SU-DHL-6 (cell line): ENCODE results near the gene CAD.
A peak's percentile ranks its signal among the peaks of the same experiment; 100 is the strongest.
"Not testable (repeated sequence)": the region's sequence is repeated elsewhere in the genome, so short reads cannot be mapped to it uniquely, and the experiment has no call there.

Experiments used
- H2AFZ ChIP-seq: fragments of 200-600 bp; sonication (generic); 2 replicates; pipeline ENCODE4 v1.6.1; 2014; ENCODE audit warnings: low read depth, mild to moderate bottlenecking, moderate library complexity, mixed read lengths, antibody characterized with exemption, low read length; ENCODE audit not compliant: severe bottlenecking
- H3F3A ChIP-seq: fragments of 200-600 bp; shearing (Covaris generic); 2 replicates; pipeline ENCODE4 v1.6.0; 2016; ENCODE audit warnings: antibody characterized with exemption, mild to moderate bottlenecking; ENCODE audit not compliant: insufficient read depth
- H3K27ac ChIP-seq: fragments of 200-600 bp; sonication (generic); 2 replicates; pipeline ENCODE4 v1.5.1; 2016; ENCODE audit warnings: low read depth, mild to moderate bottlenecking, low read length, moderate library complexity, mixed read lengths
- H3K27me3 ChIP-seq: fragments of 200-600 bp; sonication (generic), shearing (Covaris generic); 2 replicates; pipeline ENCODE4 v1.6.0; 2014; ENCODE audit warnings: mild to moderate bottlenecking, low read length
- H3K36me3 ChIP-seq: fragments of 200-600 bp; sonication (generic); 2 replicates; pipeline ENCODE4 v1.6.1; 2014; ENCODE audit warnings: mild to moderate bottlenecking, low read length, mixed read lengths
- H3K4me2 ChIP-seq: fragments of 300-600, 200-600 bp; shearing (Covaris generic), sonication (generic); 2 replicates; pipeline ENCODE4 v1.6.0; 2014; ENCODE audit warnings: low read length, low read depth, mild to moderate bottlenecking; ENCODE audit not compliant: poor library complexity, severe bottlenecking
- H3K4me3 ChIP-seq: fragments of 200-600 bp; sonication (generic); 2 replicates; pipeline ENCODE4 v1.5.1; 2014; ENCODE audit warnings: antibody characterized with exemption, low read length, mild to moderate bottlenecking, mixed read lengths; ENCODE audit not compliant: insufficient read depth, poor library complexity, severe bottlenecking
- H3K79me2 ChIP-seq: fragments of 200-600 bp; sonication (generic); 2 replicates; pipeline ENCODE4 v1.6.1; 2014; ENCODE audit warnings: mild to moderate bottlenecking, low read length, moderate library complexity; ENCODE audit not compliant: insufficient read depth
- H3K9ac ChIP-seq: fragments of 200-600 bp; sonication (generic); 2 replicates; pipeline ENCODE4 v1.7.0; 2014; ENCODE audit warnings: mild to moderate bottlenecking, low read length
- H3K9me2 ChIP-seq: fragments of 200-600 bp; sonication (generic); replicated peaks from 2 replicates; pipeline ENCODE4 v1.6.1; 2014; ENCODE audit warnings: low read length; ENCODE audit not compliant: insufficient read depth
- H3K9me3 ChIP-seq: fragments of 200-600 bp; sonication (generic); 2 replicates; pipeline ENCODE4 v1.6.1; 2014; ENCODE audit warnings: low read length, mixed read lengths; ENCODE audit not compliant: insufficient read depth
- H4K20me1 ChIP-seq: fragments of 200-600 bp; sonication (generic); 2 replicates; pipeline ENCODE4 v1.6.1; 2014; ENCODE audit warnings: low read depth, mild to moderate bottlenecking, antibody characterized with exemption, low read length, moderate library complexity, mixed read lengths
- EZH2phosphoT487 ChIP-seq: fragments of 200-600 bp; sonication (generic), shearing (Covaris generic); conservative IDR thresholded peaks from 2 replicates; pipeline ENCODE4 v1.6.1; 2018; ENCODE audit warnings: mild to moderate bottlenecking, antibody characterized with exemption, low read length, moderate library complexity, mixed read lengths
- TF ChIP-seq, protein P1 (sequence below): fragments of 200-600 bp; sonication (generic); IDR thresholded peaks from one replicate; pipeline ENCODE4 v1.5.1; 2017; ENCODE audit warnings: antibody characterized with exemption, mild to moderate bottlenecking, low read length, moderate library complexity; ENCODE audit not compliant: insufficient read depth, poor library complexity, severe bottlenecking

CAD gene

DNA sequence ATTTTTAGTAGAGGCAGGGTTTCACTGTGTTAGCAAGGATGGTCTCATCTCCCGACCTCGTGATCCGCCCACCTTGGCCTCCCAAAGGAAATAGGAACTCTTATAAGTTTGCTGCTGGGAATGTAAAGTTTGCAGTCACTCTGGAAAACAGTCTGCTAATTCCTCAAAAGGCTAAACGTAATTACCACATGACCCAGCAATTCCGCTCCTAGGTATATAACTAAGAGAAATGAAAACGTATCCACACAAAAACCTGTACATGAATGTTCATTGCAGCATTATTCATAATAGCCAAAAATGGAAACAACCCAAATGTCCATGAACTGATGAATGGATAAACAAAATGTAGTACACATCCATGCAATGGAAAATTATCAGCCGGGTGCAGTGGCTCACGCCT is 27.2 kb upstream of the CAD start:
- Histone ChIP-seq H3K4me3 (no peak overlapping the region), H3K9me2 (no peaks in the 10 kb centered on the region), H3K27ac (no peak overlapping the region), H4K20me1 (no peaks in the 10 kb centered on the region), H3K4me2 (no peak overlapping the region), H3K27me3 (no peaks in the 10 kb centered on the region), H3K9ac (no peak overlapping the region), H3F3A (peaks cover 9% of the 10 kb centered on the region), H3K36me3 (no peaks in the 10 kb centered on the region), H3K9me3 (no peaks in the 10 kb centered on the region), H2AFZ (no peak overlapping the region), H3K79me2 (no peaks in the 10 kb centered on the region)
- TF ChIP-seq, protein P1, sequence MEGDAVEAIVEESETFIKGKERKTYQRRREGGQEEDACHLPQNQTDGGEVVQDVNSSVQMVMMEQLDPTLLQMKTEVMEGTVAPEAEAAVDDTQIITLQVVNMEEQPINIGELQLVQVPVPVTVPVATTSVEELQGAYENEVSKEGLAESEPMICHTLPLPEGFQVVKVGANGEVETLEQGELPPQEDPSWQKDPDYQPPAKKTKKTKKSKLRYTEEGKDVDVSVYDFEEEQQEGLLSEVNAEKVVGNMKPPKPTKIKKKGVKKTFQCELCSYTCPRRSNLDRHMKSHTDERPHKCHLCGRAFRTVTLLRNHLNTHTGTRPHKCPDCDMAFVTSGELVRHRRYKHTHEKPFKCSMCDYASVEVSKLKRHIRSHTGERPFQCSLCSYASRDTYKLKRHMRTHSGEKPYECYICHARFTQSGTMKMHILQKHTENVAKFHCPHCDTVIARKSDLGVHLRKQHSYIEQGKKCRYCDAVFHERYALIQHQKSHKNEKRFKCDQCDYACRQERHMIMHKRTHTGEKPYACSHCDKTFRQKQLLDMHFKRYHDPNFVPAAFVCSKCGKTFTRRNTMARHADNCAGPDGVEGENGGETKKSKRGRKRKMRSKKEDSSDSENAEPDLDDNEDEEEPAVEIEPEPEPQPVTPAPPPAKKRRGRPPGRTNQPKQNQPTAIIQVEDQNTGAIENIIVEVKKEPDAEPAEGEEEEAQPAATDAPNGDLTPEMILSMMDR: no peak
- no peak for TF ChIP-seq EZH2phosphoT487

DNA sequence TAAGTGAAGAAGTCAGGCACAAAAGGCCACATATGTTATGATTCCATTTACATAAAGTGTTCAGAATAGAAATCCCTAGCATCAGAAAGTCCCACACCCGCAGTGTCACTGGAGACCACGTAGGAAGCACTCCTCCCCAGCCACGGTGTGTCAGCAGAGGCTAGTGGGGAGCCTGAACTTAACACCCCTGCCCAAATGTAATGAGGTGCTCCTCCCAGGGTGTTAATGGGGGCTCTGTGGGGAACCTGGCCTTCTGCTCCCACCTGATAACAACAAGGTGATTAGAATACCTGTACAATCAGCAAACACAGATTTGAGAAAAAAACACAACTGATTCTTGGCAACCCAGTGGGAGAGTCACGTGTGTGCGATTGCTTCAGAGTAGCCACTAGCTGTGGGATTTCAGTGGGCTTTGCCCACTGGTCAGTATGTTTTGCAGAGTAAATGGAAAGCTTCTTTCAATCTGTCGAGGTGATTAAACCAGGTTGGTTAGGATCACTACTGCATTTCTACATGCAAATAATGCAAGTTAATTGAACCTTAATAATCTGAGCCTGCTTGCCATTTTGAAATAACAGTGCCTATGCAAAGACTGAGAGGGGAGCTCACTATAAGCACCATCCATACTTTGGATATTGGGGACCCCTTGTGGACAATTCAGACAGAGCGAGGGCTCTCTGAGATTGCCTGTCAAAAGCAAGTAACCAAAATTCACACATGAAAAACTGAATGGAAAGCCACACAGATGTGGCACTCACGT is 25.9 kb upstream of the CAD start:
- no peak overlapping the region for H3K4me3 ChIP-seq
- H3K79me2 ChIP-seq: no peaks in the 10 kb centered on the region
- H3K9ac ChIP-seq: no peak overlapping the region
- H3K27me3 ChIP-seq: no peaks in the 10 kb centered on the region
- H3K27ac ChIP-seq: no peak overlapping the region
- no peaks in the 10 kb centered on the region for H3K36me3 ChIP-seq
- H3F3A ChIP-seq: peaks cover 11% of the 10 kb centered on the region
- H4K20me1 ChIP-seq: no peaks in the 10 kb centered on the region
- no peak overlapping the region for H2AFZ ChIP-seq
- TF ChIP-seq EZH2phosphoT487: no peak
- TF ChIP-seq, protein P1: peak; percentile 61
- H3K9me2 ChIP-seq: no peaks in the 10 kb centered on the region
- no peaks in the 10 kb centered on the region for H3K9me3 ChIP-seq
- H3K4me2 ChIP-seq: no peak overlapping the region

DNA sequence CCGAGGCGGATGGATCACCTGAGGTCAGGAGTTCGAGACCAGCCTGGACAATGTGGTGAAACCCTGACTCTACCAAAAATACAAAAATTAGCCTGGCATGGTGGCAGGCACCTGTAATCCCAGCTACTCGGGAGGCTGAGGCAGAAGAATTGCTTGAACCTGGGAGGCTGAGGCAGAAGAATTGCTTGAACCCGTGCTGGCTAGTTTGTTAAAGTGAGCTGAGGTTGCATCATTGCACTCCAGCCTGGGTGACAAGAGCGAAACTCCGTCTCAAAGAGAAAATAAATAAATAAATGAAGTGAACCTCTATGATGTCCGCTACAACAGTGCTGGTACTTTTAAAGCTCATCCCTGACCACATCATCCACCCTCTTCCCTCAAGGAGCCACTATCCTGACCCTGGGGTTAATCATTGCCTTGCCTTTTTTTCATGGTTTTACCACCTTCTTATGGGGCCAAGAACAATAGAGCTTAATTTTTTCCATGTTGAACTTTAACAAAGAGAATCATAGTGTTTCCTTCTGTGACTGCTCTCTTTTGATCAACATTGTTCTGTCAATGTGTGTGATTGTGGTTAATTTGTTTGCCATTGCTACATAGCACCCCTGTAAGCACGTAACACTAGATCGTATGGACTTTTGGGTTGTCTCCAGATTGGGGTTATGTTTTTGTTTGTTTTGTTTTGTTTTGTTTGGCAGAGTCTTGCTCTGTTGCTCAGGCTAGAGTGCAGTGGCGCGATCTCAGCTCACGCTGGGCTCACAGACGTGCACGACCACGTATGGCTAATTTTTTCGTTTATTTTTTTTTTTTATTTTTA is 22.4 kb upstream of the CAD start:
- no peaks in the 10 kb centered on the region for H3K9me3 ChIP-seq
- H3K79me2 ChIP-seq: no peaks in the 10 kb centered on the region
- H3K9me2 ChIP-seq: no peaks in the 10 kb centered on the region
- no peak overlapping the region for H3K27ac ChIP-seq
- no peaks in the 10 kb centered on the region for H3K27me3 ChIP-seq
- H3K4me3 ChIP-seq: no peak overlapping the region
- H3K9ac ChIP-seq: no peak overlapping the region
- no peaks in the 10 kb centered on the region for H4K20me1 ChIP-seq
- no peak overlapping the region for H3K4me2 ChIP-seq
- H3F3A ChIP-seq: peaks cover 18% of the 10 kb centered on the region
- no peak for TF ChIP-seq EZH2phosphoT487
- TF ChIP-seq, protein P1: no peak
- no peaks in the 10 kb centered on the region for H3K36me3 ChIP-seq
- H2AFZ ChIP-seq: no peak overlapping the region

DNA sequence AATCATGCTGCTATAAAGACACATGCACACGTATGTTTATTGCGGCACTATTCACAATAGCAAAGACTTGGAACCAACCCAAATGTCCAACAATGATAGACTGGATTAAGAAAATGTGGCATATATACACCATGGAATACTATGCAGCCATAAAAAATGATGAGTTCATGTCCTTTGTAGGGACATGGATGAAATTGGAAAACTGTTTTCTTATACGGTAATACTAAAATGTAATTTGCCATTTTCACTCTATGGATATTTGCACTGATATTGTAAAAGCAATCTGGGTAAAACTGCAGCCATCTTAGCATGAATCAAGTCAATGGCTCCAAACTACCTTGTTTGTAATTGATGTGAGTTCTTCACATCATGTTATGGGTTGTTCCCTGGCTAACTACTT is 21.4 kb upstream of the CAD start:
- not testable (repeated sequence) for H3K9me3 ChIP-seq, H4K20me1 ChIP-seq, H3K4me3 ChIP-seq, H3K36me3 ChIP-seq, H3K27ac ChIP-seq, H3K79me2 ChIP-seq, H3K9ac ChIP-seq, H3K27me3 ChIP-seq, H3K4me2 ChIP-seq, H3K9me2 ChIP-seq, H2AFZ ChIP-seq
- peaks cover 18% of the 10 kb centered on the region for H3F3A ChIP-seq

DNA sequence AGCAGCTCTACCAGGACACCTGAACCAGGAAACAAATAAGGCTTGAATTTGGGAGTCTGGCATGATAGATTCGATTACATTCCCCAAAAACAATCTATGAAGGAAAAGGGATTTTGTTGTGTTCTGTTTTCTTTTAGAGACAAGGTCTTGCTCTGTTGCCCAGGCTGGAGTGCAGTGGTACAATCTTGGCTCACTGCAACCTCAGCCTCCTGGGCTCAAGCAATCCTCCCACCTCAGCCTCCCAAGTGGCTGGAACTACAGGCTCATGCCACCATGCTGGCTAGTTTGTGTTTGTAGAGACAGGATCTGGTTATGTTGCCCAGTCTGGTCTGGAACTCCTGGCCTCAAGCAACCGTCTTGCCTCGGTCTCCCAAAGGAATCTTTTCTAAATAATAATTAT is 19.1 kb upstream of the CAD start:
- not testable (repeated sequence) for H4K20me1 ChIP-seq, H2AFZ ChIP-seq, H3K4me2 ChIP-seq, H3K36me3 ChIP-seq, H3K4me3 ChIP-seq, H3K9me2 ChIP-seq, H3K9me3 ChIP-seq, H3K27me3 ChIP-seq, H3K79me2 ChIP-seq, H3K9ac ChIP-seq, H3K27ac ChIP-seq
- peaks cover 16% of the 10 kb centered on the region for H3F3A ChIP-seq
